Vagina (tissue), 2 donors: ENCODE data around the gene CAMSAP1. TPM values are rescaled to one million over a fixed set of nuclear protein-coding genes. Genes with fewer than 3 reads are reported as not detected.
"Not testable (repeated sequence)": the region's sequence is repeated elsewhere in the genome, so short reads cannot be mapped to it uniquely, and the experiment has no call there.

ENCODE experiments used
- DNase-seq, 2 donors: peaks; one replicate each; pipeline ENCODE4 v3.0.0-alpha.2; 2017; ENCODE audit errors: extremely low spot score in 2 of 2
- H3K27ac ChIP-seq: fragments of 200-600 bp; sonication (generic); one replicate; pipeline ENCODE4 v1.5.1; 2019
- H3K27me3 ChIP-seq: fragments of 200-600 bp; sonication (generic); one replicate; pipeline ENCODE4 v1.5.1; 2019
- H3K36me3 ChIP-seq, 2 donors: fragments of 200-600 bp; sonication (generic); one replicate each; pipeline ENCODE4 v1.5.1; 2017 to 2019
- H3K4me1 ChIP-seq: fragments of 200-600 bp; sonication (generic); one replicate; pipeline ENCODE4 v1.5.1; 2019
- H3K4me3 ChIP-seq, 2 donors: fragments of 200-600 bp; sonication (generic); 1 replicate in 1 of 2; 2 replicates in 1 of 2; pipeline ENCODE4 v1.5.1; 2016 to 2019
- H3K9me3 ChIP-seq: fragments of 200-600 bp; sonication (generic); one replicate; pipeline ENCODE4 v1.5.1; 2019
- POLR2A ChIP-seq, 2 donors: fragments of 450-650 bp; IDR thresholded peaks; one replicate each; pipeline ENCODE4 v1.6.1; 2017; ENCODE audit warnings: antibody characterized with exemption in 2 of 2, mild to moderate bottlenecking in 2 of 2, moderate library complexity in 2 of 2
- POLR2AphosphoS5 ChIP-seq, 2 donors: sonication (generic); formaldehyde crosslinking; IDR thresholded peaks; one replicate each; pipeline ENCODE4 v1.9.0; 2017; ENCODE audit warnings: antibody characterized with exemption in 2 of 2, mild to moderate bottlenecking in 2 of 2, low read depth in 1 of 2; ENCODE audit not compliant: insufficient read depth in 1 of 2
- intact Hi-C: fragments of 100-400 bp; cut with DNase I; formaldehyde crosslinking; loops from one replicate; pipeline ENCODE4 v1.15.1; 2023
- total RNA-seq: library from RNA; depleted of rRNA; stranded (reverse); fragments of >200 nt; gene quantifications from one replicate; pipeline ENCODE4 v1.2.3, GENCODE V29; 2016
- TF ChIP-seq, protein P1 (sequence below), 3 experiments: fragments of 450-650 bp in 2 of 3; fragments of 200-600 bp in 1 of 3; sonication (generic) in 1 of 3; IDR thresholded peaks; one replicate each; pipeline ENCODE4 v1.5.1; 2017 to 2019; ENCODE audit warnings: antibody characterized with exemption in 3 of 3, mild to moderate bottlenecking in 2 of 3, moderate library complexity in 2 of 3

Gene CAMSAP1
- total RNA-seq, 1 donor from 2014 or later = 20.9 TPM

DNA sequence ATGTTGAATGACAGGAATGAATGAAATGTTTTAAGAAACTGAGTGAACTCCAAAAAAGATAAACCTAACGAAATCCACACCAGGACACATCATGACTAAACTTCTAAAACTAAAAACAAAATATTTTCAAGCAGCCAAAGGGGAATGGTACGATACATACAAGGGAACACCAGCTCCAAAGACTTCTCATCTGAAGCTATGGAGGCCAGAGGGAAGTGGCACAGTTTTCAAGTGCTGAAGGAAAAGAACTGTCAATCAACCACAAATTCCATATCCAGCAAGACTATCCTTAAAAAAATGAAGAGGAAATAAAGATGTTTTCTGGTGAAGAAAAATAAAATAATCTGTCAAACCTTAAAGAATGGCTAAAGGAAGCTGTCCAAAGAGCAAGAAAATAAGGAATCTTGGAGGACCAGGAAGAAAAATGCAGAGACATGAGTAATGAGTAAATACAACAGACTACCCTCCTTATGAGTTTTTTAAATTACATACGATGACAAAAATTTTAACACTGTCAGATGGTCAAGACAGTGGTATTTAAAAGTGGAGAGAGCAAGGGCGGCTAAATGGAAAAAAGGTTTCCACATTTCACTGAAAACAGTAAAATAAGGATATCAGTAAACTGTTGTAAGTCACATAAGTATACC is 12.0 kb downstream of the CAMSAP1 start:
- H3K4me1 ChIP-seq = peaks cover 38% of the 10 kb centered on the region

DNA sequence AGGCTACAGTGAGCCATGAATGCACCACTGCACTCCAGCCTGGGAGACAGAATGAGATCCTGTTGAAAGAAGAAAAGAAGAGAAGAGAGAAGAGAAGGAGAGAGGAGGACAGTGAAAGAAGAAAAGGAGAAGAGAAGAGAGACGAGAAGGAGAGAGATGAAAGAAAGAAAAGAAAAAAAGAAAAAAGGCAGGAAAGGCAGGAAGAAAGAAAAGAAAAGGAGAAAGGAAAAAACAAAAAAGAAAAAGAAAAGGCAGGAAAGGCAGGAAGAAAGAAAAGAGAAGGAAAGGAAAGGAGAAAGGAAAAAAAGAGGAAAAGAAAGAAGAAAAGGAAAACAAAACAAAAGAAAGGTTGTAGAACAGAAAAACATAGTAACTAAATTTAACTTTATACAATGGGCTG is 14.2 kb downstream of the CAMSAP1 start:
- no peak overlapping the region for H3K27ac ChIP-seq
- intact Hi-C loops = loop anchor here (2.0 kb wide), 1 partner anchor 26 kb away; no protein-coding TSS in a partner anchor
- no peaks in the 10 kb centered on the region for H3K27me3 ChIP-seq
- no peaks in the 10 kb centered on the region for H3K9me3 ChIP-seq
- H3K36me3 ChIP-seq = no peaks in the 10 kb centered on the region
- TF ChIP-seq, protein P1, sequence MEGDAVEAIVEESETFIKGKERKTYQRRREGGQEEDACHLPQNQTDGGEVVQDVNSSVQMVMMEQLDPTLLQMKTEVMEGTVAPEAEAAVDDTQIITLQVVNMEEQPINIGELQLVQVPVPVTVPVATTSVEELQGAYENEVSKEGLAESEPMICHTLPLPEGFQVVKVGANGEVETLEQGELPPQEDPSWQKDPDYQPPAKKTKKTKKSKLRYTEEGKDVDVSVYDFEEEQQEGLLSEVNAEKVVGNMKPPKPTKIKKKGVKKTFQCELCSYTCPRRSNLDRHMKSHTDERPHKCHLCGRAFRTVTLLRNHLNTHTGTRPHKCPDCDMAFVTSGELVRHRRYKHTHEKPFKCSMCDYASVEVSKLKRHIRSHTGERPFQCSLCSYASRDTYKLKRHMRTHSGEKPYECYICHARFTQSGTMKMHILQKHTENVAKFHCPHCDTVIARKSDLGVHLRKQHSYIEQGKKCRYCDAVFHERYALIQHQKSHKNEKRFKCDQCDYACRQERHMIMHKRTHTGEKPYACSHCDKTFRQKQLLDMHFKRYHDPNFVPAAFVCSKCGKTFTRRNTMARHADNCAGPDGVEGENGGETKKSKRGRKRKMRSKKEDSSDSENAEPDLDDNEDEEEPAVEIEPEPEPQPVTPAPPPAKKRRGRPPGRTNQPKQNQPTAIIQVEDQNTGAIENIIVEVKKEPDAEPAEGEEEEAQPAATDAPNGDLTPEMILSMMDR (IDR thresholded peaks at IDR 0.05) = no peak
- peaks cover 57% of the 10 kb centered on the region for H3K4me1 ChIP-seq
- H3K4me3 ChIP-seq = no peak overlapping the region
- no peak for DNase-seq

More for the DNA sequence above, 12.0 kb downstream of the CAMSAP1 start:
- TF ChIP-seq, protein P1 (IDR thresholded peaks at IDR 0.05) = no peak
- TF ChIP-seq POLR2AphosphoS5 (IDR thresholded peaks at IDR 0.05; ENCODE audit: insufficient read depth in 1 of 2, low read depth in 1 of 2) = no peak
- TF ChIP-seq POLR2A (IDR thresholded peaks at IDR 0.05) = no peak
- no peaks in the 10 kb centered on the region for H3K36me3 ChIP-seq
- intact Hi-C loops = no loop called here
- no peak overlapping the region for H3K27ac ChIP-seq
- no peak overlapping the region for H3K4me3 ChIP-seq
- no peak for DNase-seq
- no peaks in the 10 kb centered on the region for H3K27me3 ChIP-seq
- no peaks in the 10 kb centered on the region for H3K9me3 ChIP-seq

DNA sequence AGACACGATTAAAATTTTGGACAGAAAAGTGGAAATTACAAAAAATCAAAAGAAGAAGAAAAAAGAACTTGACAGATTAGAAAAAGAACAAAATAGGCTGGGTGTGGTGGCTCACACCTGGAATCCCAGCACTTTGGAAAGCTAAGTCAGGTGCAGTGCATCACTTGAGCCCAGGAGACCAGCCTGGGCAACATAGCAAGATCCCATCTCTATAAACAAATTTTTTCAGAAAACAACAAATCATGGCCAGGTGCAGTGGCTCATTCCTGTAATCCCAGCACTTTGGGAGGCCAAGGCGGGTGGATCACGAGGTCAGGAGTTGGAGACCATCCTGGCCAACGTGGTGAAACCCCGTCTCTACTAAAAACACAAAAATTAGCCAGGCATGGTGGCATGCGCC is 15.0 kb downstream of the CAMSAP1 start:
- peaks cover 64% of the 10 kb centered on the region for H3K4me1 ChIP-seq
- not testable (repeated sequence) for DNase-seq, H3K27me3 ChIP-seq, H3K27ac ChIP-seq, H3K9me3 ChIP-seq, H3K4me3 ChIP-seq, H3K36me3 ChIP-seq
- intact Hi-C loops = loop anchor here (2.0 kb wide), 1 partner anchor 26 kb away; no protein-coding TSS in a partner anchor

DNA sequence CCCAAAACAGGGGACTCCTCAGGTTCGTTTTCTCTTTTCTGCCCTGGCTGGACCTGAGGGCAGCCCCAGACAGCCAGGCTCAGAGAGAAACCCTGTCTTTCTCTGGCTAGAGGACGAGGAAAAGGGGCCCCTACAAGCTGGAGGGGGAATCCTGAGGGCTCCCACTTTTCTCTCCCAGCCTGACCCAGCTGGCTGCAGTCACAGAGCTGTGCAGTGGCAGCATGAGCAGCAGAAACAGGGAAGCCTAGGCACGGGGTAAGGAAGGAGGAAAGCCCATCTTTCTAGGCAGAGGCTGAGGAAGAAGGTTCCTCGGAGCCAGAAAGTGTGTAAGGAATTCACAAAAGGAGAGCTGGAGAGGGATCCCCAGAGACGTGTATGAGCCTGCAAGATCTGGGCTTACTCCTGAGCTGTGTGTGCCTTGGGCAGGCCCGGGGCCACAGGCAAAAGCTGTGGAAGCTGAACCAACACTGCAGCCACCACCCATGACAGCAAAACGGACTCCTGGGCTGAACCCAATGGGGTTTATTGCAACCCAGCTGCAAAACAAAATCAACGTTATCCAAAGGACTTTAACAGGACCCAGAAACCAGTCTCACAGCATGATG is 16.2 kb downstream of the CAMSAP1 start:
- intact Hi-C loops = no loop called here
- no peaks in the 10 kb centered on the region for H3K9me3 ChIP-seq
- no peak for TF ChIP-seq POLR2AphosphoS5 (IDR thresholded peaks at IDR 0.05; ENCODE audit: insufficient read depth in 1 of 2, low read depth in 1 of 2)
- TF ChIP-seq POLR2A (IDR thresholded peaks at IDR 0.05) = no peak
- TF ChIP-seq, protein P1 (IDR thresholded peaks at IDR 0.05) = no peak
- H3K27ac ChIP-seq = no peak overlapping the region
- no peaks in the 10 kb centered on the region for H3K27me3 ChIP-seq
- H3K4me3 ChIP-seq = no peak overlapping the region
- no peak for DNase-seq
- H3K4me1 ChIP-seq = peaks cover 68% of the 10 kb centered on the region
- no peaks in the 10 kb centered on the region for H3K36me3 ChIP-seq

DNA sequence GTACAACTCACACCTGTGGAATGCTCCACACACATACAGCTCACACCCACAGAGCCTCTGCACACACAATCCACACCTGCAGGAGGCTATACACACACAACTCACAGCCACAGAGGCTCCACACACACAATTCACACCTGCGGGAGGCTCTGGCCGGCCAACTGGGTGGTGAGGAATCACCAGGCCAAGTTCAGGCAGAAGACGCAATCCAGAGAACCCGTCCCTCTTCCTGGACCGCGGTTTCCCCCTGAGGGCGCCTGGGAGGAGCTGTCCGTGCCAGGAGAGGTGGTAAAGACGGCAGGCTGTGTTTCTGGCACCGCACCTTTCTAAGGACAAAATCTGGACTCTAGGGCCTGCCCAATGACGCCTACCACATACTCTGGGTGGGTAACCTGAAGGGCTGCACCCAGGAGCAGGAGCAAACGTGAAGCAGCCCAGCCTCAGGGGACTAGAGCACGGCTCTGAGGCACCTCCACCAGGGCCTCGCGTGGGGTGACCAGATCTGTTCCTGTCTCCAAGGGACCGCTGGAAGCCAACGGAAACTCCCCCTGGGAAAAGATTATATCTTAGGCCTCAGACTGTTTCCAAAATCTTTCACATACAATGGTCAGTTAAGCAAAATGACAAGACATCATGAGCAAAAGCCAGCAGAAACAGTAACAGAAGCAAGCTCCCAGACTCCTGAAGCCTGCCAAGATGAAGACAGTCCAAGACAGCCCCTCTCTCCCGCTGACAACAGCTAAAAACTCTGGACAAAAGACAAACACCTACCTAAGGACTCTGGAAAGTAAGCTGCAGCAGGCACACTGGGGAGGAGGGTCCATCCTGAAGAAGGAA is 16.9 kb downstream of the CAMSAP1 start:
- H3K36me3 ChIP-seq = no peaks in the 10 kb centered on the region
- no peaks in the 10 kb centered on the region for H3K27me3 ChIP-seq
- DNase-seq = peak in 1 of 2 donors; percentile 93
- no peak overlapping the region for H3K27ac ChIP-seq
- peaks cover 73% of the 10 kb centered on the region for H3K4me1 ChIP-seq
- intact Hi-C loops = no loop called here
- H3K9me3 ChIP-seq = no peaks in the 10 kb centered on the region
- no peak overlapping the region for H3K4me3 ChIP-seq
- no peak for TF ChIP-seq POLR2AphosphoS5 (IDR thresholded peaks at IDR 0.05; ENCODE audit: insufficient read depth in 1 of 2, low read depth in 1 of 2)
- TF ChIP-seq, protein P1 (IDR thresholded peaks at IDR 0.05) = no peak
- TF ChIP-seq POLR2A (IDR thresholded peaks at IDR 0.05) = no peak
